ENCODE results near the gene PITPNB.
A peak's percentile ranks its signal among the peaks of the same experiment; 100 is the strongest.

The PITPNB gene

DNA sequence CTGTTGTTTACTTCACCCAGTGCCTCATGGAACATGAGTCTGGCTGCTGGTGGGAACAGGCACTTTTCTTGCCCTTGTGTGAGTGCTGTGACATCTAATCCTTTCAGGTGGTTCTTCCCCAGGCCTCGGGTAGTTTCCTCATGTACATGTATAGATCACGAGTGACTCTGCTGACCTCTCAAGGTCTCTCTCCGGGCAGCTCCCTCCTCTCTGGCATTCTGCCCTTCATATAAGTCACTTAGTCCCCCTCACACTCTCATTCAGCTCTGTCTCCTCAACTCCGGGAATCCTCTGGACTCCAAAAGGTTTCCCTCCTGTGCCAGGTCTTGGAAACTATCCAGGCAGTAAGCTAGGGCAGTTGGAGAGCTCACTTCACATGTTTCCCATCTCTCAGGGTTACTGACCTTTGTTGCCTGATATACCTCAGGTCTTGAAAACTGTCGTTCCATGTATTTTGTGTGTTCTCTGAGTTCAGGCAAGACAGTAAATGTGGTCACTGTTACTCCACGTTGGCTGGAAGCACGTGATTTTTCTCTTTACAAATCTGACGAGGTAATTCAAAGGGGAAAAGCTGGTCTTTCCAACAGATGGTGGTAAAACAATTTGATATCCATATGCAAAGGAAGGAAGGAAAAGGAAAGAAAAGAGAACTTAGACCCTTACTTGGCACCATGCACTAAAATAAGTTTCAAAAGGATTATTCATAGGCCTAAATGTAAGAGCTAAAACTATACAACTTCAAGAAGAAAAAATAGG, 40.5 kb upstream of the PITPNB start:
- H3K4me3 ChIP-seq (ENCODE audit: low read depth, low read length), result no peak overlapping the region
- no peak for DNase-seq (ENCODE audit: low read depth)
- TF ChIP-seq, protein P1, sequence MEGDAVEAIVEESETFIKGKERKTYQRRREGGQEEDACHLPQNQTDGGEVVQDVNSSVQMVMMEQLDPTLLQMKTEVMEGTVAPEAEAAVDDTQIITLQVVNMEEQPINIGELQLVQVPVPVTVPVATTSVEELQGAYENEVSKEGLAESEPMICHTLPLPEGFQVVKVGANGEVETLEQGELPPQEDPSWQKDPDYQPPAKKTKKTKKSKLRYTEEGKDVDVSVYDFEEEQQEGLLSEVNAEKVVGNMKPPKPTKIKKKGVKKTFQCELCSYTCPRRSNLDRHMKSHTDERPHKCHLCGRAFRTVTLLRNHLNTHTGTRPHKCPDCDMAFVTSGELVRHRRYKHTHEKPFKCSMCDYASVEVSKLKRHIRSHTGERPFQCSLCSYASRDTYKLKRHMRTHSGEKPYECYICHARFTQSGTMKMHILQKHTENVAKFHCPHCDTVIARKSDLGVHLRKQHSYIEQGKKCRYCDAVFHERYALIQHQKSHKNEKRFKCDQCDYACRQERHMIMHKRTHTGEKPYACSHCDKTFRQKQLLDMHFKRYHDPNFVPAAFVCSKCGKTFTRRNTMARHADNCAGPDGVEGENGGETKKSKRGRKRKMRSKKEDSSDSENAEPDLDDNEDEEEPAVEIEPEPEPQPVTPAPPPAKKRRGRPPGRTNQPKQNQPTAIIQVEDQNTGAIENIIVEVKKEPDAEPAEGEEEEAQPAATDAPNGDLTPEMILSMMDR (IDR thresholded peaks at IDR 0.05; ENCODE audit: low read depth, low read length, missing control alignments), result no peak
- in situ Hi-C loops (cut with HindIII; ENCODE audit: low sequenced_read_pairs), result no loop called here

DNA sequence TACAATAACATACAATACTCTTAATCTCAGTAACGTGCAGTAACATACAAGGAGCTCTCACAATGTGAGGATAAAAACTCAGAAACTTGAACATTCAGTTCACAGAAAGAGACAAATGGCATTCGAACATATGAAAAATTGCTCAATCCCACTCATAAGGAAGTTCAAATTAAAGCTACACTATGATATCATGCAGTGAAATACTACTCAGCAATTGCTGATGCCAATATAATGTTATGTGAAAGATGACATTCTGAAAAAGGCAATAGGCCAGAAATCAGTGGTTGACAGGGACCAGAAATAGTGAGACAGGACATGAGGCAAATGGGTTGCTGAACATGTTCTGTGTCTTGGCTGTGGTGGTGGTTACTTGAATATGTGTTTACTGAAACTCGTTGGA, 33.7 kb upstream of the PITPNB start:
- no peak overlapping the region for H3K4me3 ChIP-seq (ENCODE audit: low read depth, low read length)
- TF ChIP-seq, protein P1 (IDR thresholded peaks at IDR 0.05; ENCODE audit: low read depth, low read length, missing control alignments), result no peak
- in situ Hi-C loops (cut with HindIII; ENCODE audit: low sequenced_read_pairs), result no loop called here
- DNase-seq (ENCODE audit: low read depth), result no peak

DNA sequence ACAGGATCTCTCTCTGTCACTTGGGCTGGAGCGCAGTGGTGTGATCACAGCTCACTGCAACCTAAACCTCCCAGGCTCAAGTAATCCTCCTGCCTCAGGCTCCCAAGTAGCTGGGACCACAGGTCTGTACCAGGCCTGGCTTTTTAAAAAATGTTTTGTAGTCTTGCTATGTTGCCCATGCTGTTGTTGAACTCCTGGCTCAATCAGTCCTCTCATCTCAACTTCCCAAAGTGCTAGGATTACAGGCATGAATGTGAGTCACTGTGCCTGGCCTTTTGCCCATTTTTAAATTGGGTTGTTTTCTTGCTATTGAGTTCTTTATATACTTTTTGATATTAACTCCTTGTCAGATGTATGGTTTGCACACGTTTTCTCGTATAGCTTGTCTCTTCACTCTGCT, 33.0 kb upstream of the PITPNB start:
- no peak overlapping the region for H3K4me3 ChIP-seq (ENCODE audit: low read depth, low read length)
- in situ Hi-C loops (cut with HindIII; ENCODE audit: low sequenced_read_pairs), result no loop called here
- peak; percentile 46 for DNase-seq (ENCODE audit: low read depth)
- TF ChIP-seq, protein P1 (IDR thresholded peaks at IDR 0.05; ENCODE audit: low read depth, low read length, missing control alignments), result no peak

DNA sequence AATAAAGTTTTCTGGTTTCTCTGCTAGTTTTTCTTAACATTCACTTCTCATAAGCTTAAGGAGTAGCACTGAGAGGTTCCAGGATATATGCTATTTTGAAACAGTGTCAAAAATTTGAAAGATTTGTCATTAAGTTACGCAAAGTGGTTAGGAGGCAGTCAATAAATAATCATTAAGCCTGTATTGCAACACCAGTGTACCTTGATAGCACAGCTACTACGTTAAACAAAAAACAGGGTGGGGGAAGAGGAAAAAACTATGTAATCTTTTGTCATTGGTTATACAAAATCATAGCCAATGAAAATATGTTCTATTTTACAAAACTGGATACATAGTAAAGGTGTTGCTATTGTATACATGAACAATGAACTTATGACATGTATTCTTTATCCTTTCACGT, 30.4 kb upstream of the PITPNB start:
- TF ChIP-seq, protein P1 (IDR thresholded peaks at IDR 0.05; ENCODE audit: low read depth, low read length, missing control alignments), result no peak
- no peak overlapping the region for H3K4me3 ChIP-seq (ENCODE audit: low read depth, low read length)
- no peak for DNase-seq (ENCODE audit: low read depth)
- in situ Hi-C loops (cut with HindIII; ENCODE audit: low sequenced_read_pairs), result no loop called here

DNA sequence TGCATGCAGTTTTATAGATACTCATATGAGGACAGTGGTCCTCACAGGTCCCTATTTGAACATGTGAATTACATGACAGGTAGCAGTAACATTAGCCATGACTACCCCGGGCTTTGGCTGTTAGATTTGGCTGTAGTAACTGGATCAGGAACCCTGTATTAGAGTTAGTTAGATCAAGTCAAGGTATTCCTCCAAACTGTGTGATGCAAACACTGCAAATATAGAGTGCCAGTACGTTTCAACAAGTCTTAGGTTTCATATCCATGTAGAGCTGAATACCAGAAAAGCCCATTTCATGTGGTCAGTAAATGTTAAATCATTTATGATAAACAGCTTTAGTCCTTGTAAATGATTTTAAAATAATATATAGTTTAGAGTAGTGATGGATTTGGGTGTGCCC, 29.5 kb upstream of the PITPNB start:
- TF ChIP-seq, protein P1 (IDR thresholded peaks at IDR 0.05; ENCODE audit: low read depth, low read length, missing control alignments), result no peak
- DNase-seq (ENCODE audit: low read depth), result no peak
- H3K4me3 ChIP-seq (ENCODE audit: low read depth, low read length), result no peak overlapping the region
- in situ Hi-C loops (cut with HindIII; ENCODE audit: low sequenced_read_pairs), result no loop called here

DNA sequence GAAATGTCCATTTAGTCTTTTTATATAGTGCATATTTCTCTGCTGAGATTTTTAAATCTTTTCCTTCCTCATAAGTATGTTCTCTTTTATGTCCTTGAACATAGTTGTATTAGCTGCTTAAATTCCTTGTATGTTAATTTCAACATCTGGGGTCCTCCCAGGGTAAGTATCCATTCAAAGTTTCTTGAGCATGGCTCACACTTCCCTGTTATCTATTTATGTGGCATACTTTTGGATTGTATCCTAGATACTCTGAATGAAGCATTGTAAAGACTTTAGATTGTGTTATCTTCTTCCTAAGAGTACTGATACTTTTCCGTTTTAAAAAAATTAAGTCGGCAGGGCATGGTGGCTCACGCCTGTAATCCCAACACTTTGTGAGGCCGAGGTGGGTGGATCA, 28.4 kb upstream of the PITPNB start:
- H3K4me3 ChIP-seq (ENCODE audit: low read depth, low read length), result no peak overlapping the region
- no peak for DNase-seq (ENCODE audit: low read depth)
- in situ Hi-C loops (cut with HindIII; ENCODE audit: low sequenced_read_pairs), result no loop called here
- TF ChIP-seq, protein P1 (IDR thresholded peaks at IDR 0.05; ENCODE audit: low read depth, low read length, missing control alignments), result no peak

Data from astrocyte of the cerebellum (primary cell).